ENCODE measurements around the gene CLECL1.
A peak's percentile ranks its signal among the peaks of the same experiment; 100 is the strongest.
"Not testable (repeated sequence)": the region's sequence is repeated elsewhere in the genome, so short reads cannot be mapped to it uniquely, and the experiment has no call there.

Gene CLECL1

GRCh38 chr12:9692909-9693308 lies 40.0 kb downstream of the CLECL1 start:
- DNase-seq = no peak

- DNase-seq = no peak
These were observed 45.7 kb downstream of the CLECL1 start for GRCh38 chr12:9687228-9687627.

- DNase-seq = no peak
These were observed 47.0 kb downstream of the CLECL1 start for GRCh38 chr12:9685915-9686314.

GRCh38 chr12:9685366-9685765 lies 47.5 kb downstream of the CLECL1 start:
- not testable (repeated sequence) for DNase-seq

- DNase-seq = not testable (repeated sequence)
These were observed 49.9 kb downstream of the CLECL1 start for GRCh38 chr12:9682949-9683348.

- DNase-seq = not testable (repeated sequence)
These were observed 50.4 kb downstream of the CLECL1 start for GRCh38 chr12:9682508-9682907.

GRCh38 chr12:9674226-9674590 lies 58.7 kb downstream of the CLECL1 start:
- no peak for DNase-seq

- DNase-seq = peak; percentile 62
These were observed 59.3 kb downstream of the CLECL1 start for GRCh38 chr12:9673404-9674225.
